ENCODE data around the gene WDR7.
"Not testable (repeated sequence)": the region's sequence is repeated elsewhere in the genome, so short reads cannot be mapped to it uniquely, and the experiment has no call there.

WDR7 gene

GRCh38 chr18:56654280-56654679 lies 3.1 kb downstream of the WDR7 start:
- not testable (repeated sequence) for DNase-seq (ENCODE audit: low spot score)

DNA sequence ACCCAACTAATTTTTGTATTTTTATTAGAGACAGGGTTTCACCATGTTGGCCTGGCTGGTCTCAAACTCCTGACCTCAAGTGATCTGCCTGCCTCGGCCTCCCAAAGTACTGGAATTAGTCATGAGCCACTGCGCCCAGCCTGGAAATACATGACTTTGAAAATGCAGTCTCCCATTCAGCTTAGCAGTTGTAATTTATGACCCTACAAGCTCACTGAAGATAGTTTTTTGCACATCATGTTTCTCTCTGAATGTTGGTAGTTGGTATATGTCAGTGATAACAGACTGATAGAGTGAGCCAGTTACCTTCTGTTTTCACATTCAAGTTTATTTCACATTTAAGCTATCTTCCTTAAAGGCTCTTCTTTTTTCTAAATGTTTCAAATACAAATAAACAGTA lies 7.1 kb downstream of the WDR7 start:
- no peak for DNase-seq (ENCODE audit: low spot score)

DNA sequence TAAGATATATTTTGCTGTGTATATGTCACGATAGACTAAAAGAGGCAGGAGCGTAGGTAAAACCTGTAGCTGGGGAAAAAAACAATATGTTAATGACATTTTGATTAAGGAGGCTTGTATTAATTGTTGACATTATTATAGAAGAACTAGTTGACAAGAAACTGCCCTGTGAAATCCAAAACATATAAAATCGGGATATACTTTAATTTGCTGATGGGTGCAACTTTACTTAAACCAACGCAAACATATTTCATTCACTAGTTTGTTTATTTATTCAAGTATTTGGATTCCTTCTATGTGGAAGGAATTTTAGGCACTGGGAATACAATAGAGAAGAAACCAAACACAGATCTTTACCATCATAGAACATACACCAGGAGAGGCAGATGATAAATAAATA lies 8.0 kb downstream of the WDR7 start:
- DNase-seq (ENCODE audit: low spot score), result no peak

DNA sequence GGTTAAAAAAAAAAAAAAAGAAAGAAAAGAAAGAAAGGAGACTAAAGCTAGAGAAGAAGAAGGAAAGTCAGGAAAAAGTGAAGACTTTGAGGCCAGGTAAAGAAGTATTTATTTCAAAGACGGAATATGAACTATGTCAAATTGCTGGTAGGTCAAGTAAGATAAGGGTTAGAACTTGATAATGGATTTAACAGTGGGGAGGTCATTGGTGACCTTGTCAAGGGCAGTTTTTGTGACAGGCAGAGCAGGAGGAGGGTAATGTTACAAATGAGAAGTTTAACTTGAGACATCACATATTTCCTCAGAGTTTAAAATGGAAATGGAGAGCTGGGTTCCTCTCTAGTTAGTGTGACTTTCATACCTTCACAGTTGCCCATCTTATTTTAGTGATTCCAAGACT lies 9.5 kb downstream of the WDR7 start:
- DNase-seq (ENCODE audit: low spot score), result no peak

- DNase-seq (ENCODE audit: low spot score), result peak; percentile 4
Measured at GRCh38 chr18:56661360-56662062, 10.4 kb downstream of the WDR7 start.

GRCh38 chr18:56662063-56662408 lies 10.9 kb downstream of the WDR7 start:
- DNase-seq (ENCODE audit: low spot score), result no peak

- no peak for DNase-seq (ENCODE audit: low spot score)
Measured at GRCh38 chr18:56662502-56662901, 11.3 kb downstream of the WDR7 start.

DNA sequence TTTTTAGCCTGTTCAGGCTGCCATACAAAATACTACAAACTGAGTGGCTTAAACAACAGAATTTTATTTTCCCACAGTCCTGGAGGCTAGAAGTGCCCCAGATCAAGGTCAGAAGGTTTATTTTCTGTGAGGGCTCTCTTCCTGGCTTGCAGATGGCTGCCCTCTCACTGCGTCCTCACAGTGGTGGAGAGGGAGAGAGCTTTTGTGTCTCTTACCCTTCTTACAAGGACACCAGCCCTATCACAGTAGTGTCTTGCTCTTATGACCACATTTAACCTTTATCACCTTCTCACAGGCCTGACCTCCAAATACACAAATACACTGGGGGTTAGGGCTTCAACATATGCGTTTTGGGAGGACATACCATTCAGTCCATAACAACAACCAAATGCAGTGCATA lies 11.7 kb downstream of the WDR7 start:
- DNase-seq (ENCODE audit: low spot score), result no peak

DNA sequence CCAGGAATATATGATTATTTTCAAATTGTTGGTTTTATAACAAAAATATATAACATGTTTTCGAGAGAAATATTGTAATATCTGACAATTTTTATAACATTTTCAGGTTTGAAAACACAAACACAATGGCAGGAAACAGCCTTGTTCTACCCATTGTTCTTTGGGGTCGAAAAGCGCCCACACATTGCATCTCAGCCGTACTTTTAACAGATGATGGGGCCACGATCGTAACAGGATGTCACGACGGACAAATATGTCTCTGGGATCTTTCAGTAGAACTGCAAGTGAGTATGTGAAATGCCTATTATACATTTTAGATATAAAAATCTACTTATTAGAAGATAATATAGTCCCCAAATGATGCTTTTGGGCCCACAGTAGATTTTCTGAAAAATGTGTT lies 21.2 kb downstream of the WDR7 start:
- DNase-seq (ENCODE audit: low spot score), result no peak

DNA sequence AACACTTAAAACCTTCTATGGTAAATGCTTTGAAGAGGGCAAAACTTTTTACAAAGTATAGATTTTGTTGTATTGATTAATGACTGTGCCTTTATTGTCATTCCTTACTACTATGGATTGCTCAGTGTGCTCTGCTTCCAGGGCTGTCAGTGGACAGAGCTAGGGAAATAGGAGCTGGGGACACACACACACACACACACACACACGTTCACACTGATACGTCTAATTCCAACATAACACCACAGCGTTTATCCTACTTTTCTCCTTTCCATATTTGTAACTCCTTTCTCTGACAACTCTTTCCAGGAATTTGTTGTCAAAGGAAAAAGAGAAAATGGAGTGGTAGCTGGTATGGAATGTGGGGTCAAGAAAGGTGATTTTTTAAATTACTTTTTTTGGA lies 21.8 kb downstream of the WDR7 start:
- DNase-seq (ENCODE audit: low spot score), result no peak

- DNase-seq (ENCODE audit: low spot score), result no peak
Measured at GRCh38 chr18:56676639-56677038, 25.5 kb downstream of the WDR7 start.

DNA sequence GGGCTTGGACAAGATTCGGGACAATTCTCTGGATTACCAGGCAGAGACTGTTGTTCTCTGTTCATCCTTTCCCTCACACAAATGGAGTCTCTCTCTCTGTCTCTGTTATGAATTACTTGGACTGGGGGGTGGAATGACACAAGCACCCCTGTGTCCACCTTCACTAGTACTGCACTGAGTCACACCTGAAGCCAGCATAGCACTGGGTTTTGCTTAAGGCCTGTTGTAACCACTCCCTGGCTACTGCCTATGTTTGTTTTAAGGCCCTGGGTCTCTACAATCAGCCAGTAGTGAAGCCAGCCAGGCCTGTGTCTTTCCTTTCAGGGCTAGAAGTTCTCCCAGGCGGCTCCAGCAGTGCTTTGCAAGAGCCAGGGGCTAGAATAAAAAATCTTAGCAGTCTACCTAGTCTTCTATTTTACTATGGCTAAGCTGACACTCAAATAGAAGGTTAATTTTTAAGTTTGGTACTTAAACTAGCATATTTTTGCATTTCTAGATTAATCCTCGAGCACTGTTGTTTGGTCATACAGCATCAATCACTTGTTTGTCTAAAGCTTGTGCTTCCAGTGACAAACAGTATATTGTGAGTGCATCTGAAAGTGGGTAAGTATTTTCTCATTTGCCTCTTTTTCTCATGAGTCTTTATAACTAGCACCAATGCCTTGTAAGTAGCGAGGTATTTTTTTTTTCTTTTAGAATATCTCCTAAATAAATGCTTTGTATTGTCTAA lies 27.8 kb downstream of the WDR7 start:
- DNase-seq (ENCODE audit: low spot score), result no peak

DNA sequence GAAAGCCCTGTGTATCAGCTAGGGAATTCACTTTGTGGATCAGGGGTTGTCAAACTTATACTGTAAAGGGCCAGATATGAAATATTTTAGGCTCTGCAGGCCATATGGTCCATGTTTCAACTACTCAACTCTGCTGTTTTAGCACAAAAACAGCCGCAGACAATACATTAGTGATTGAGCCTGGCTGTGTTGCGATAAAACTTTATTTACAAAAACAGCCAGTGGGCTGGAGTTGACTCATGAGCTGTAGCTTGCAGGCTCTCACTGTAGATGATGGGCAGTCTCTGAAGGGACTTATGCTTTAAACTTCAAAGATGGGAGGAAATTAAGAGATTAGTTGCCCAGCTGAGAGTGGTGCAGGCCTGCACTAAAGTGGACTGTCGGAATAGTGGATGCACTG lies 33.1 kb downstream of the WDR7 start:
- no peak for DNase-seq (ENCODE audit: low spot score)

DNA sequence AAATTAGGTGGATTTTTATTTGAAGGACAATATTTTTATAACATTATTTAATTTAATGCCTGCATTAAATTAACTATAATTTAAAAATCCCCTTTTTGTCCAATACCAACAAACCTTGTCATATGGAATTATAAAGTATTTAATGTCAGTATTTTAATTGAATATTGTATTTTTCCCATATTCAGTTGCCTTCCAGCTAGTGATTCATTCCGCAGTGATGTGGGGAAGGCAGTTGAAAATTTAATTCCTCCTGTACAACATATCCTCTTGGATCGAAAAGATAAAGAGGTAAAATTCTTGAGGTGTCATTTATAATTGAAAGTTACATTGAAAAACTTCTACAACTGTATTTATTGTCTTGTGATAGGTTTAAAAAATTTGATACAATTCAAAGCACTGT lies 40.4 kb downstream of the WDR7 start:
- DNase-seq (ENCODE audit: low spot score), result no peak

DNA sequence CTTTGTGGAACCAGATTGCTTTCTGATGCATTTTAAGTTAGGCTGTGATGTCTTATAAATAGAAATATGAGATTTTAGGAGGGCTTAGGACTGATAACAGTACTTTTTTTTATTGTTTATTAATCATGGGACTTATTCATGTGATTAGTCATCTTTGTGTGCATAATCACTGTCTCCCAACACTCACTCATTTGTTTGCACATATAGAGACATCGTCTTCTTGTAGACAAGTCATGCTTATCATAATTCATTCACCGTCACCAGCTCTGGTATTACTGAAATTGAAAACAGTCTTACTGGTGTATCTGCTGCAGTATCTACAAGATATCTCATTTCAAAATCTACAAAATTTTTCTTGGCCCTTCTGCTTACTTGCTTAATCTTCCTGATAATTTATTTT lies 45.8 kb downstream of the WDR7 start:
- DNase-seq (ENCODE audit: low spot score), result peak; percentile 69

- peak; percentile 59 for DNase-seq (ENCODE audit: low spot score)
Measured at GRCh38 chr18:56702946-56703345, 51.8 kb downstream of the WDR7 start.

DNA sequence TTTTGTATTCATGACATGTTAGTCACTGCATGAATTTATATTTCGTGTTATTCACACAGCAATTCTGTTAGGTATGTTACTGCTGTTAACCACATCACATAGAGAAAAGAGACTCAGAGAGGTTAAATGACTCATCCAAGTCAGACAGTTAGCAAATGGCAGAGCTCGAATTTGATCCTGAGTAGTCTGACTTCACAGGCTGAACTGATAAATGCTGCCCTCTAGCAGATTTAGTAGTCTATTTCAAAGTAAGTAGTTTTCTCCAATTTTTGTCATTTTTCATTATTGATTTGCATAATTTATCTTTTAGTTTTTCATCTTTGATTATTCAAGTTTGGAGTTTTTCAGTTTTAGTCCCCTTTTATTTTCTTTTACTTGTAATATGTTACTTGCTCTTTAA lies 58.3 kb downstream of the WDR7 start:
- DNase-seq (ENCODE audit: low spot score), result peak; percentile 94

GRCh38 chr18:56711708-56712445 lies 60.7 kb downstream of the WDR7 start:
- DNase-seq (ENCODE audit: low spot score), result no peak

- DNase-seq (ENCODE audit: low spot score), result no peak
Measured at GRCh38 chr18:56712761-56713160, 61.6 kb downstream of the WDR7 start.

DNA sequence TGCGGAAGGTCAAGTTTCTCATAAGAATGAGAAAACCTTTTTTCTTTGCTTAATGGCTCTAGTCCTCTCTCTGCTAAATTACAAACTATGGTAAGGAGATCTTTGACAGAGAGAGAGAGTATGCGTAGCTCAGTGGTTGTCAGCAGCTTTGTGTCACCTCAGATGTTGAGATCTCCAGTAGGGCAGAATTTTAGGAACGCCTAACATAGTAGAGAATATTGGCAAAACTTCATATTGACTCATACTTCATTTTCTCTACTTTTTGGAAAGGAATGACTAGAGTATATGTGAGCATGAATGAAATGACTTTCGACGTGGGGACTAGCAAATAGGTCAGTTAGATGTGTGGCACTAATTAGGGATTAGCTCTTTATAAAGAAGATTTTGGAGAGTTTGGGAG lies 64.0 kb downstream of the WDR7 start:
- no peak for DNase-seq (ENCODE audit: low spot score)

- DNase-seq (ENCODE audit: low spot score), result no peak
Measured at GRCh38 chr18:56716692-56717146, 65.6 kb downstream of the WDR7 start.

DNA sequence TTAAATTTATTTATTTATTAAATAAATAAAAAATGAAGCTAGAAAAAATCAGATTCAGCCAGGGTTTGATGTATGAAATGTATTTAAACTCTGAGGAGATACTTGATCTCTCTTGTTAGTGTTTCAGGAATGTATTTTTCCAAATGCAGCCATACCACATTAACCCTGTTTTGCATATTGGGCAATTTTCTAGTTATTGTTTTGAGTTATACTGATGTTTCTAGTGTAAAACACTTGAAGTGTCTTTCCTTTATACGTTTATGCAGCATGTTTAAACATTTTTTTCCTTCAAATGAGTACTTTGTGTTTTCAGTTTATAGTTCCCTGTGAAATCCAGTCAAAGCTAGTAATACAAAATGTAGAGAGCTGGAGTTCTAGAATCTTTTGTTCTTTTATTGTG lies 69.9 kb downstream of the WDR7 start:
- no peak for DNase-seq (ENCODE audit: low spot score)

DNA sequence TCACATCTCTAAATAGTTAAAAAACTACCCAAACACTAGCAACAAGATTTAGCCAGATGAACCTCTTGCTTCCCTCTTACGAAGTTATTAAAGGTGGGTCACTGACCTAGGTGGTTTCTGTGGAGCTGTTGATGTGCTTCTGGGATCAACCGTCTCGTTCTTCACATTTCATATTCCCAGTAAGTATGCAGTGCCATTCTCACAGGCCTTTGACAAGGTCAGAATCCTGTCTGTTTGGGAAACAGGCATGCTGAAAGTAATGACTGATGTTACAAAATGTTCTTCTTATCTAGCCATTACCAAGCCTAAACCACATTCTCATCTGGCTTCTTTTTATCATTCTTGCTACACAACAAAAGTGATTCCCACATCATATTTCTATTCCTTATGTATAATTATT lies 70.3 kb downstream of the WDR7 start:
- DNase-seq (ENCODE audit: low spot score), result no peak

Data from RKO (cell line).